Activated naive CD4-positive, alpha-beta T cell (primary cell): ENCODE data around the gene MAFB.

ENCODE experiments used
- DNase-seq, 4 experiments: peaks; one replicate each; lab custom pipeline; 2025; lab: John Stamatoyannopoulos, UW

MAFB gene

GRCh38 chr20:40655451-40655850, 33.6 kb downstream of the MAFB start:
- DNase-seq = no peak

GRCh38 chr20:40654876-40655275, 34.2 kb downstream of the MAFB start:
- no peak for DNase-seq

GRCh38 chr20:40652441-40652987, 36.5 kb downstream of the MAFB start:
- DNase-seq = no peak

- DNase-seq = no peak
Measured at GRCh38 chr20:40651151-40651550, 37.9 kb downstream of the MAFB start.

- no peak for DNase-seq
Measured at GRCh38 chr20:40650707-40651106, 38.3 kb downstream of the MAFB start.

GRCh38 chr20:40648210-40649072, 40.6 kb downstream of the MAFB start:
- DNase-seq = no peak

- DNase-seq = no peak
Measured at GRCh38 chr20:40646813-40647212, 42.2 kb downstream of the MAFB start.

GRCh38 chr20:40646361-40646760, 42.7 kb downstream of the MAFB start:
- DNase-seq = no peak

GRCh38 chr20:40644863-40645262, 44.2 kb downstream of the MAFB start:
- DNase-seq = no peak

- no peak for DNase-seq
Measured at GRCh38 chr20:40643891-40644290, 45.1 kb downstream of the MAFB start.

GRCh38 chr20:40641809-40642208, 47.2 kb downstream of the MAFB start:
- no peak for DNase-seq

GRCh38 chr20:40641202-40641601, 47.8 kb downstream of the MAFB start:
- no peak for DNase-seq

GRCh38 chr20:40640667-40641066, 48.4 kb downstream of the MAFB start:
- DNase-seq = no peak

GRCh38 chr20:40639676-40640355, 49.2 kb downstream of the MAFB start:
- DNase-seq = no peak

- no peak for DNase-seq
Measured at GRCh38 chr20:40639132-40639531, 49.9 kb downstream of the MAFB start.

- no peak for DNase-seq
Measured at GRCh38 chr20:40638414-40638813, 50.6 kb downstream of the MAFB start.

- DNase-seq = no peak
Measured at GRCh38 chr20:40637176-40637575, 51.9 kb downstream of the MAFB start.

GRCh38 chr20:40636486-40636885, 52.5 kb downstream of the MAFB start:
- DNase-seq = no peak

- no peak for DNase-seq
Measured at GRCh38 chr20:40635971-40636370, 53.1 kb downstream of the MAFB start.
